BLaER1 treated with 17β-estradiol and CSF1 and Interleukin-3, amounts not matched to agents 10 nM and 100 nM (cell line): ENCODE data around the gene KDM4C.
A peak's percentile ranks its signal among the peaks of the same experiment; 100 is the strongest.

Experiments used
- H3K27ac ChIP-seq, 11 experiments: shearing (Covaris generic); formaldehyde crosslinking; 2 replicates each; pipeline ENCODE4 v1.8.1; 2022
- H3K27me3 ChIP-seq, 11 experiments: shearing (Covaris generic); formaldehyde crosslinking; 2 replicates each; pipeline ENCODE4 v1.8.1; 2022
- H3K36me3 ChIP-seq, 11 experiments: shearing (Covaris generic); formaldehyde crosslinking; 2 replicates each; pipeline ENCODE4 v1.8.1; 2022
- H3K4me1 ChIP-seq, 10 experiments: shearing (Covaris generic); formaldehyde crosslinking; 2 replicates each; pipeline ENCODE4 v1.8.1; 2022
- H3K4me2 ChIP-seq, 11 experiments: shearing (Covaris generic); formaldehyde crosslinking; 2 replicates each; pipeline ENCODE4 v1.8.1; 2022
- H3K4me3 ChIP-seq, 10 experiments: shearing (Covaris generic); formaldehyde crosslinking; 2 replicates each; pipeline ENCODE4 v1.8.1; 2022
- H3K9ac ChIP-seq, 11 experiments: shearing (Covaris generic); formaldehyde crosslinking; 2 replicates each; pipeline ENCODE4 v1.8.1; 2022
- H3K9me3 ChIP-seq, 11 experiments: shearing (Covaris generic); formaldehyde crosslinking; replicated peaks in 1 of 11; 2 replicates each; pipeline ENCODE4 v1.8.1; 2022
- H4K20me1 ChIP-seq, 11 experiments: shearing (Covaris generic); formaldehyde crosslinking; 2 replicates each; pipeline ENCODE4 v1.8.1; 2022
- Cebpa-rat ChIP-seq, 11 experiments: shearing (Covaris generic); IDR thresholded peaks; 2 replicates each; pipeline ENCODE4 v1.8.1; 2022

The KDM4C gene

GRCh38 chr9:7104625-7105024, 346.9 kb downstream of the KDM4C start:
- no peak overlapping the region for H3K9ac ChIP-seq
- TF ChIP-seq Cebpa-rat (IDR thresholded peaks at IDR 0.05) = no peak
- peaks cover 0 to 16% (median 0%) of the 10 kb centered on the region in 10 experiments; a peak in 7 of 20 replicates for H3K4me1 ChIP-seq
- H3K4me3 ChIP-seq = no peak overlapping the region
- H3K27me3 ChIP-seq = no peaks in the 10 kb centered on the region
- peaks cover 29 to 90% (median 52%) of the 10 kb centered on the region in 11 experiments for H3K36me3 ChIP-seq
- H4K20me1 ChIP-seq = no peaks in the 10 kb centered on the region
- H3K27ac ChIP-seq = no peak overlapping the region
- peak overlapping the region in 2 of 11 experiments; percentile 1 to 25; a peak in 2 of 22 replicates for H3K4me2 ChIP-seq
- peaks cover under 1 to 8% (median under 1%) of the 10 kb centered on the region in 11 experiments; a peak in 20 of 22 replicates for H3K9me3 ChIP-seq

GRCh38 chr9:7105095-7105494, 347.3 kb downstream of the KDM4C start:
- Histone ChIP-seq H3K27ac (no peak overlapping the region), H3K4me3 (no peak overlapping the region), H4K20me1 (no peaks in the 10 kb centered on the region), H3K9ac (no peak overlapping the region), H3K9me3 (peaks cover 0 to 3% (median 0%) of the 10 kb centered on the region in 11 experiments; a peak in 5 of 22 replicates), H3K27me3 (no peaks in the 10 kb centered on the region), H3K4me2 (peak overlapping the region in 2 of 11 experiments; percentile 1 to 25; a peak in 1 of 22 replicates), H3K36me3 (peaks cover 34 to 91% (median 55%) of the 10 kb centered on the region in 11 experiments), H3K4me1 (peaks cover 0 to 16% (median 0%) of the 10 kb centered on the region in 10 experiments; a peak in 7 of 20 replicates)
- peak in 1 of 11 experiments; percentile 32; a peak in 2 of 22 replicates for TF ChIP-seq Cebpa-rat (IDR thresholded peaks at IDR 0.05)

GRCh38 chr9:7108936-7109335, 351.2 kb downstream of the KDM4C start:
- H3K4me3 ChIP-seq = no peak overlapping the region
- peaks cover 33 to 97% (median 65%) of the 10 kb centered on the region in 11 experiments for H3K36me3 ChIP-seq
- peaks cover 0 to 14% (median 0%) of the 10 kb centered on the region in 10 experiments; a peak in 7 of 20 replicates for H3K4me1 ChIP-seq
- H4K20me1 ChIP-seq = no peaks in the 10 kb centered on the region; a peak in 1 of 22 replicates
- H3K27me3 ChIP-seq = no peaks in the 10 kb centered on the region
- TF ChIP-seq Cebpa-rat (IDR thresholded peaks at IDR 0.05) = no peak
- H3K4me2 ChIP-seq = no peak overlapping the region
- no peaks in the 10 kb centered on the region for H3K9me3 ChIP-seq
- H3K27ac ChIP-seq = no peak overlapping the region
- H3K9ac ChIP-seq = no peak overlapping the region

- Histone ChIP-seq H3K27ac (no peak overlapping the region), H3K36me3 (peaks cover 20 to 97% (median 48%) of the 10 kb centered on the region in 11 experiments; a peak in 18 of 22 replicates), H3K27me3 (no peaks in the 10 kb centered on the region), H3K4me2 (no peak overlapping the region), H3K4me3 (no peak overlapping the region), H3K9ac (no peak overlapping the region), H4K20me1 (no peaks in the 10 kb centered on the region; a peak in 1 of 22 replicates), H3K4me1 (no peaks in the 10 kb centered on the region), H3K9me3 (no peaks in the 10 kb centered on the region)
- no peak for TF ChIP-seq Cebpa-rat (IDR thresholded peaks at IDR 0.05)
These were observed 353.6 kb downstream of the KDM4C start for GRCh38 chr9:7111413-7111812.

- TF ChIP-seq Cebpa-rat (IDR thresholded peaks at IDR 0.05) = no peak
- H4K20me1 ChIP-seq = no peaks in the 10 kb centered on the region; a peak in 1 of 22 replicates
- H3K4me1 ChIP-seq = no peaks in the 10 kb centered on the region
- H3K4me2 ChIP-seq = no peak overlapping the region
- H3K4me3 ChIP-seq = no peak overlapping the region
- no peaks in the 10 kb centered on the region for H3K27me3 ChIP-seq
- no peaks in the 10 kb centered on the region for H3K9me3 ChIP-seq
- peaks cover 9 to 75% (median 22%) of the 10 kb centered on the region in 11 experiments; a peak in 15 of 22 replicates for H3K36me3 ChIP-seq
- H3K27ac ChIP-seq = no peak overlapping the region
- no peak overlapping the region for H3K9ac ChIP-seq
These were observed 357.8 kb downstream of the KDM4C start for GRCh38 chr9:7115606-7116005.

- no peak overlapping the region for H3K4me3 ChIP-seq
- H3K9me3 ChIP-seq = no peaks in the 10 kb centered on the region
- TF ChIP-seq Cebpa-rat (IDR thresholded peaks at IDR 0.05) = no peak
- H3K27ac ChIP-seq = no peak overlapping the region
- H3K36me3 ChIP-seq = peaks cover 3 to 66% (median 27%) of the 10 kb centered on the region in 11 experiments; a peak in 15 of 22 replicates
- no peaks in the 10 kb centered on the region for H4K20me1 ChIP-seq
- no peak overlapping the region for H3K4me2 ChIP-seq
- H3K4me1 ChIP-seq = peaks cover 0 to 12% (median 0%) of the 10 kb centered on the region in 10 experiments; a peak in 3 of 20 replicates
- no peak overlapping the region for H3K9ac ChIP-seq
- H3K27me3 ChIP-seq = no peaks in the 10 kb centered on the region
These were observed 360.1 kb downstream of the KDM4C start for GRCh38 chr9:7117676-7118561.

GRCh38 chr9:7118633-7119032, 360.9 kb downstream of the KDM4C start:
- no peak overlapping the region for H3K27ac ChIP-seq
- no peaks in the 10 kb centered on the region for H3K27me3 ChIP-seq
- TF ChIP-seq Cebpa-rat (IDR thresholded peaks at IDR 0.05) = no peak
- H3K36me3 ChIP-seq = peaks cover 6 to 68% (median 31%) of the 10 kb centered on the region in 11 experiments; a peak in 17 of 22 replicates
- H3K4me2 ChIP-seq = no peak overlapping the region
- H3K9ac ChIP-seq = no peak overlapping the region
- H4K20me1 ChIP-seq = no peaks in the 10 kb centered on the region
- no peaks in the 10 kb centered on the region for H3K9me3 ChIP-seq
- no peak overlapping the region for H3K4me3 ChIP-seq
- peaks cover 0 to 12% (median 0%) of the 10 kb centered on the region in 10 experiments; a peak in 3 of 20 replicates for H3K4me1 ChIP-seq

GRCh38 chr9:7119612-7120011, 361.8 kb downstream of the KDM4C start:
- TF ChIP-seq Cebpa-rat (IDR thresholded peaks at IDR 0.05) = no peak
- H3K27me3 ChIP-seq = no peaks in the 10 kb centered on the region

GRCh38 chr9:7121055-7121454, 363.3 kb downstream of the KDM4C start:
- Histone ChIP-seq H3K4me3 (no peak overlapping the region), H3K36me3 (peaks cover 10 to 66% (median 33%) of the 10 kb centered on the region in 11 experiments; a peak in 17 of 22 replicates), H3K4me1 (peaks cover 0 to 12% (median 0%) of the 10 kb centered on the region in 10 experiments; a peak in 3 of 20 replicates), H3K27me3 (no peaks in the 10 kb centered on the region), H3K4me2 (peak overlapping the region in 1 of 11 experiments; percentile 13; a peak in 1 of 22 replicates), H3K9ac (no peak overlapping the region), H3K9me3 (no peaks in the 10 kb centered on the region), H3K27ac (no peak overlapping the region), H4K20me1 (no peaks in the 10 kb centered on the region)
- no peak for TF ChIP-seq Cebpa-rat (IDR thresholded peaks at IDR 0.05)

More at GRCh38 chr9:7119612-7120011, 361.8 kb downstream of the KDM4C start:
- H3K4me2 ChIP-seq = no peak overlapping the region
- no peak overlapping the region for H3K9ac ChIP-seq
- H3K27ac ChIP-seq = no peak overlapping the region
- H3K4me3 ChIP-seq = no peak overlapping the region
- H3K36me3 ChIP-seq = peaks cover 10 to 68% (median 31%) of the 10 kb centered on the region in 11 experiments; a peak in 17 of 22 replicates
- H3K9me3 ChIP-seq = no peaks in the 10 kb centered on the region
- H4K20me1 ChIP-seq = no peaks in the 10 kb centered on the region
- peaks cover 0 to 12% (median 0%) of the 10 kb centered on the region in 10 experiments; a peak in 3 of 20 replicates for H3K4me1 ChIP-seq
